K562 (cell line): ENCODE data around the gene TMCC2. TPM values are rescaled to one million over a fixed set of nuclear protein-coding genes. Genes with fewer than 3 reads are reported as not detected.

ENCODE experiments used
- GABPB2 ChIP-seq: fragments of 250-450 bp; sonication (Bioruptor Pico); conservative IDR thresholded peaks from 2 replicates; pipeline ENCODE4 v1.5.1; 2021; ENCODE audit warnings: mild to moderate bottlenecking
- GATAD2B ChIP-seq: fragments of 450-650 bp; IDR thresholded peaks from 2 replicates; pipeline ENCODE4 v1.6.1; 2017; ENCODE audit warnings: mild to moderate bottlenecking, borderline replicate concordance
- HNRNPUL1 ChIP-seq: fragments of 200-400 bp; formaldehyde crosslinking; IDR thresholded peaks from 2 replicates; pipeline ENCODE4 v1.6.1; 2017; ENCODE audit warnings: low read length
- KDM4B ChIP-seq, 2 experiments: fragments of 450-650 bp in 1 of 2; sonication (generic) in 1 of 2; IDR thresholded peaks; 2 replicates each; pipeline ENCODE4 v1.6.1; 2016 to 2017; ENCODE audit warnings: borderline replicate concordance in 2 of 2, antibody characterized with exemption in 1 of 2, low read depth in 1 of 2, mild to moderate bottlenecking in 1 of 2
- KDM5B ChIP-seq: fragments of 200-600 bp; sonication (generic); IDR thresholded peaks from 2 replicates; pipeline ENCODE4 v1.6.1; 2012; ENCODE audit warnings: low read depth, mild to moderate bottlenecking, moderate library complexity, low read length, control low read depth, inconsistent platforms; ENCODE audit not compliant: insufficient replicate concordance
- LARP7 ChIP-seq: fragments of 450-650 bp; IDR thresholded peaks from 2 replicates; pipeline ENCODE4 v1.6.1; 2016
- PHB ChIP-seq: fragments of 250-450 bp; sonication (Bioruptor Pico); IDR thresholded peaks from 2 replicates; pipeline ENCODE4 v1.5.0; 2021
- SNIP1 ChIP-seq: fragments of 450-650 bp; IDR thresholded peaks from 2 replicates; pipeline ENCODE4 v1.7.1; 2017; ENCODE audit warnings: low read depth, mild to moderate bottlenecking
- ZBTB7A ChIP-seq: IDR thresholded peaks from 2 replicates; pipeline ENCODE4 v1.6.1; 2011; ENCODE audit warnings: low read depth, mild to moderate bottlenecking, low read length, moderate library complexity, borderline replicate concordance; ENCODE audit not compliant: control insufficient read depth
- ZNF224 ChIP-seq: sonication (generic); formaldehyde crosslinking; IDR thresholded peaks from 2 replicates; pipeline ENCODE4 v1.8.0; 2022; ENCODE audit warnings: mild to moderate bottlenecking, missing genetic modification reagents
- ZNF778 ChIP-seq: fragments of 450-650 bp; formaldehyde crosslinking; IDR thresholded peaks from 2 replicates; pipeline ENCODE4 v1.4.0; 2020; ENCODE audit warnings: mild to moderate bottlenecking, moderate library complexity
- polyA plus RNA-seq, 8 experiments: library from polyadenylated mRNA; depleted of rRNA in 4 of 8; stranded (reverse) in 5 of 8; unstranded in 3 of 8; fragments of >200 nt; fragmentation: Nextera tagmentation in 2 of 8; fragmentation: Illumina TruSeq in 1 of 8; extraction: Ambion mirVana in 2 of 8; extraction: Trizol in 1 of 8; gene quantifications; 2 replicates each; pipeline versions ENCODE4 v1.2.1 to v1.2.3, GENCODE V29; 2011 to 2014; ENCODE audit warnings: inconsistent platforms in 1 of 8, missing spikeins in 1 of 8
- total RNA-seq, 7 experiments: library from RNA; depleted of rRNA in 6 of 7; stranded (reverse); fragments of >200 nt in 6 of 7; fragmentation: Illumina TruSeq in 2 of 7; extraction: Trizol in 2 of 7; gene quantifications; 2 replicates each; pipeline versions ENCODE4 v1.2.1 to v1.2.3, GENCODE V29; 2011 to 2021; ENCODE audit warnings: low replicate concordance in 1 of 7
- TF ChIP-seq, protein P1 (sequence below): fragments of 450-650 bp; IDR thresholded peaks from 2 replicates; pipeline ENCODE4 v1.6.1; 2017; ENCODE audit warnings: mild to moderate bottlenecking, moderate library complexity
- TF ChIP-seq, protein P2 (sequence below): fragments of 250-450 bp; sonication (Bioruptor Pico); IDR thresholded peaks from 2 replicates; pipeline ENCODE4 v1.5.1; 2021; ENCODE audit warnings: mild to moderate bottlenecking
- TF ChIP-seq, protein P3 (sequence below), 2 experiments: fragments of 450-650 bp in 1 of 2; sonication (generic) in 1 of 2; formaldehyde crosslinking in 1 of 2; IDR thresholded peaks in 1 of 2; conservative IDR thresholded peaks in 1 of 2; 2 replicates each; pipeline versions ENCODE4 v1.6.1 to v1.8.1; 2016 to 2023; ENCODE audit warnings: mild to moderate bottlenecking in 2 of 2, moderate library complexity in 2 of 2, inconsistent platforms in 1 of 2, missing genetic modification reagents in 1 of 2
- TF ChIP-seq, protein P4 (sequence below): fragments of 250-450 bp; sonication (Bioruptor Pico); IDR thresholded peaks from 2 replicates; pipeline ENCODE4 v1.4.0; 2020; ENCODE audit warnings: mild to moderate bottlenecking, moderate library complexity, borderline replicate concordance
- TF ChIP-seq, protein P5 (sequence below): fragments of 200-800 bp; sonication (Bioruptor generic); IDR thresholded peaks from 2 replicates; pipeline ENCODE4 v1.6.1; 2017; ENCODE audit warnings: missing genetic modification characterization, missing compliant biosample characterization

The TMCC2 gene
- total and polyA plus RNA-seq, 9 of the 15 experiments (the other 6 are each of a cell fraction or from before 2014, with no cell fraction given) = 0.06 to 1.8 (median 0.98) TPM

DNA sequence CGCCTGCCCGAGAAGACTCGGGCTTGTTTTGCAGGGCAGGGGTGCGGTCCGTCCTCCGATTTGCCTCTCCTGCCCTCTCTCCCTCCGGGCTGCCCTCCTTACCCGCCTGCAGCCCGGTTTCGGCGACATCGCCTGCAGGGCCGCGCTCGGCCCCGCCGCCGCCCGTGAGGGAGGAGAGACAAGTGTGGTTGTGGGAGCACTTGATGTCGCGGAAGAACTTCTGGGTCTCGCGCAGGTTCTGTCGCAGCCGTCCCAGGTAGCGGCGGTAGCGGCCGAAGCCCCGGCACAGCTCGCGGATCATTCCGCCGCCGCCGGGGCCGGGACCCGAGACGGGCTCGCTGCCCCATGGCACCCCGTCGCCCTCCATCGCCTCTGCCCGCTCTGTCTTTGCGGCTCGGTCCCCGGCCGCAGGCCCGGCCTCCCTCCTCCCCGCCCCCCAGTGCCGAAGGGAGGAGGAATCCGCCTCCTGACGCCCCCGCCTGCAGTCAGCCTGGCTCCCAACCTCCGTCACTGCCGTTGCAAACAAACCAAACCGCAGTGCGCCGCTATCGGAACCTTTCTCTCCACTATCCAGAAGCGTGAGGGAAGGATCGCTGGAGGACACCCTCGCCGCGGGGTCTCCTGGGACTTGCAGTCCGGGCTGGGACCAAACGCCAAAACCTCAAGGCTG lies 16.4 kb upstream of the TMCC2 start, which contains the start of gene DSTYK (continued):
- TF ChIP-seq, protein P1, sequence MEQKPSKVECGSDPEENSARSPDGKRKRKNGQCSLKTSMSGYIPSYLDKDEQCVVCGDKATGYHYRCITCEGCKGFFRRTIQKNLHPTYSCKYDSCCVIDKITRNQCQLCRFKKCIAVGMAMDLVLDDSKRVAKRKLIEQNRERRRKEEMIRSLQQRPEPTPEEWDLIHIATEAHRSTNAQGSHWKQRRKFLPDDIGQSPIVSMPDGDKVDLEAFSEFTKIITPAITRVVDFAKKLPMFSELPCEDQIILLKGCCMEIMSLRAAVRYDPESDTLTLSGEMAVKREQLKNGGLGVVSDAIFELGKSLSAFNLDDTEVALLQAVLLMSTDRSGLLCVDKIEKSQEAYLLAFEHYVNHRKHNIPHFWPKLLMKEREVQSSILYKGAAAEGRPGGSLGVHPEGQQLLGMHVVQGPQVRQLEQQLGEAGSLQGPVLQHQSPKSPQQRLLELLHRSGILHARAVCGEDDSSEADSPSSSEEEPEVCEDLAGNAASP = no peak
- TF ChIP-seq GATAD2B = peak; percentile 86; the same call in 1 of the 2 replicates
- TF ChIP-seq LARP7 = peak; percentile 87
- TF ChIP-seq, protein P2, sequence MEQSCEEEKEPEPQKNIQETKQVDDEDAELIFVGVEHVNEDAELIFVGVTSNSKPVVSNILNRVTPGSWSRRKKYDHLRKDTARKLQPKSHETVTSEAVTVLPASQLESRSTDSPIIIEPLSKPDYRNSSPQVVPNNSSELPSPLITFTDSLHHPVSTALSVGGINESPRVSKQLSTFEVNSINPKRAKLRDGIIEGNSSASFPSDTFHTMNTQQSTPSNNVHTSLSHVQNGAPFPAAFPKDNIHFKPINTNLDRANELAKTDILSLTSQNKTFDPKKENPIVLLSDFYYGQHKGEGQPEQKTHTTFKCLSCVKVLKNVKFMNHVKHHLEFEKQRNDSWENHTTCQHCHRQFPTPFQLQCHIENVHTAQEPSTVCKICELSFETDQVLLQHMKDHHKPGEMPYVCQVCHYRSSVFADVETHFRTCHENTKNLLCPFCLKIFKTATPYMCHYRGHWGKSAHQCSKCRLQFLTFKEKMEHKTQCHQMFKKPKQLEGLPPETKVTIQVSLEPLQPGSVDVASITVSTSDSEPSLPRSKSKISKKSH = no peak
- no peak for TF ChIP-seq ZNF778
- TF ChIP-seq, protein P3, sequence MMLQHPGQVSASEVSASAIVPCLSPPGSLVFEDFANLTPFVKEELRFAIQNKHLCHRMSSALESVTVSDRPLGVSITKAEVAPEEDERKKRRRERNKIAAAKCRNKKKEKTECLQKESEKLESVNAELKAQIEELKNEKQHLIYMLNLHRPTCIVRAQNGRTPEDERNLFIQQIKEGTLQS (IDR thresholded peaks at IDR 0.05) = peak; percentile 61
- TF ChIP-seq, protein P3 (CRISPR knock-in tag; conservative IDR thresholded peaks at IDR 0.05) = peak; percentile 60; the same call in 1 of the 2 replicates
- peak in 1 of 2 experiments; percentile 95; a peak in 2 of 4 replicates for TF ChIP-seq KDM4B (IDR thresholded peaks at IDR 0.05; ENCODE audit: borderline replicate concordance in 2 of 2, low read depth in 1 of 2)
- TF ChIP-seq KDM5B = peak; percentile 87
- no peak for TF ChIP-seq HNRNPUL1
- TF ChIP-seq ZNF224 (CRISPR knock-in tag) = 0 out of 2 replicates have a peak, but pooled peaks have one; percentile 6
- TF ChIP-seq GABPB2 (CRISPR knock-in tag) = no peak
- TF ChIP-seq, protein P4, sequence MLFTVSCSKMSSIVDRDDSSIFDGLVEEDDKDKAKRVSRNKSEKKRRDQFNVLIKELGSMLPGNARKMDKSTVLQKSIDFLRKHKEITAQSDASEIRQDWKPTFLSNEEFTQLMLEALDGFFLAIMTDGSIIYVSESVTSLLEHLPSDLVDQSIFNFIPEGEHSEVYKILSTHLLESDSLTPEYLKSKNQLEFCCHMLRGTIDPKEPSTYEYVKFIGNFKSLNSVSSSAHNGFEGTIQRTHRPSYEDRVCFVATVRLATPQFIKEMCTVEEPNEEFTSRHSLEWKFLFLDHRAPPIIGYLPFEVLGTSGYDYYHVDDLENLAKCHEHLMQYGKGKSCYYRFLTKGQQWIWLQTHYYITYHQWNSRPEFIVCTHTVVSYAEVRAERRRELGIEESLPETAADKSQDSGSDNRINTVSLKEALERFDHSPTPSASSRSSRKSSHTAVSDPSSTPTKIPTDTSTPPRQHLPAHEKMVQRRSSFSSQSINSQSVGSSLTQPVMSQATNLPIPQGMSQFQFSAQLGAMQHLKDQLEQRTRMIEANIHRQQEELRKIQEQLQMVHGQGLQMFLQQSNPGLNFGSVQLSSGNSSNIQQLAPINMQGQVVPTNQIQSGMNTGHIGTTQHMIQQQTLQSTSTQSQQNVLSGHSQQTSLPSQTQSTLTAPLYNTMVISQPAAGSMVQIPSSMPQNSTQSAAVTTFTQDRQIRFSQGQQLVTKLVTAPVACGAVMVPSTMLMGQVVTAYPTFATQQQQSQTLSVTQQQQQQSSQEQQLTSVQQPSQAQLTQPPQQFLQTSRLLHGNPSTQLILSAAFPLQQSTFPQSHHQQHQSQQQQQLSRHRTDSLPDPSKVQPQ (CRISPR knock-in tag) = no peak
- no peak for TF ChIP-seq SNIP1
- no peak for TF ChIP-seq PHB (CRISPR knock-in tag)
- TF ChIP-seq, protein P5, sequence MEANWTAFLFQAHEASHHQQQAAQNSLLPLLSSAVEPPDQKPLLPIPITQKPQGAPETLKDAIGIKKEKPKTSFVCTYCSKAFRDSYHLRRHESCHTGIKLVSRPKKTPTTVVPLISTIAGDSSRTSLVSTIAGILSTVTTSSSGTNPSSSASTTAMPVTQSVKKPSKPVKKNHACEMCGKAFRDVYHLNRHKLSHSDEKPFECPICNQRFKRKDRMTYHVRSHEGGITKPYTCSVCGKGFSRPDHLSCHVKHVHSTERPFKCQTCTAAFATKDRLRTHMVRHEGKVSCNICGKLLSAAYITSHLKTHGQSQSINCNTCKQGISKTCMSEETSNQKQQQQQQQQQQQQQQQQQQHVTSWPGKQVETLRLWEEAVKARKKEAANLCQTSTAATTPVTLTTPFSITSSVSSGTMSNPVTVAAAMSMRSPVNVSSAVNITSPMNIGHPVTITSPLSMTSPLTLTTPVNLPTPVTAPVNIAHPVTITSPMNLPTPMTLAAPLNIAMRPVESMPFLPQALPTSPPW (CRISPR knock-in tag) = peak; percentile 93
- peak; percentile 53; the same call in 1 of the 2 replicates for TF ChIP-seq ZBTB7A
